Measurements from ENCODE around the gene BAIAP2L1.
A peak's percentile ranks its signal among the peaks of the same experiment; 100 is the strongest.

The BAIAP2L1 gene

GRCh38 chr7:98294798-98295382 lies 106.0 kb downstream of the BAIAP2L1 start:
- DNase-seq (ENCODE audit: low read depth in 2 of 2): no peak

DNA sequence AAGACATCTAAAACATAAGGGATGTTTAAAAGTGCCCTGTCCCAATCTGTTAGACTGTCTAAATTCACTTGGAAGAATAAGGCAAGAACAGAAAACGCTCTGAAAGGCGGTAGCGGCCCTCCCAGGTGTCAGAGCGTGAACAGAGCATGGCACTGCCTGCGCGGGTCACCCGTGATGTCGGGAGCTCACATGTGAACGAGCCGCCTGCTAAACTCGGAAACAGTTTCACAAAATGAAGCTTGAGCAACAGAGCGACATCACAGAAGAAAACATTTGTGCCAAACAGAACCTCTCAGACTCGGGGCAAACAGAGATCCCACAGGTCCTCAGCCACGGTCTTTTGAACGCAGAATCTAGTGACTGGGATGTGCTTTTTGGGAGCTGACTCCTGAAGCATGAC lies 106.6 kb downstream of the BAIAP2L1 start:
- no peak for DNase-seq (ENCODE audit: low read depth in 2 of 2)

DNA sequence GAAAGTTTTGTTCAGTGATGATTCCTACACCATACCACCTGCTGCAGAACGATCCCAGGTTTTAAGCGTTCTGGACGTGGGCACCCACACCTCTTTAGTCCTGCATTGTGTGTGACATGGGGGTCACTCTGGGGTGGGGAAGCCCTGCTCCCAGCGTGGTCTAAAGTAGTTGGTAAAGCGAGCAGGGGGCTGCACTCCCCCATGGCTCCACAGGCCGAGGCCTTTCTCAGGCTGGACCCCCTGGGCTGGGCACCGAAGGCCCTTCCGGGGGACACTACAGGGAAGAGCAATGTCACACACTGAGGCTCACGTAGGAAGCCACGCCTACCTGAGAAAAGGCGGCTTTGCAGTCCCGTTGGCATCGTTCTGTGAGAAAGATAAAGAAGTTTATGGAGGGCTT lies 107.1 kb downstream of the BAIAP2L1 start:
- DNase-seq (ENCODE audit: low read depth in 2 of 2): no peak

- no peak for DNase-seq (ENCODE audit: low read depth in 2 of 2)
Observed at GRCh38 chr7:98293265-98293664, 107.6 kb downstream of the BAIAP2L1 start.

GRCh38 chr7:98291717-98292116 lies 109.2 kb downstream of the BAIAP2L1 start:
- no peak for DNase-seq (ENCODE audit: low read depth in 2 of 2)

- DNase-seq (ENCODE audit: low read depth in 2 of 2): no peak
Observed at GRCh38 chr7:98289333-98289875, 111.5 kb downstream of the BAIAP2L1 start.

DNA sequence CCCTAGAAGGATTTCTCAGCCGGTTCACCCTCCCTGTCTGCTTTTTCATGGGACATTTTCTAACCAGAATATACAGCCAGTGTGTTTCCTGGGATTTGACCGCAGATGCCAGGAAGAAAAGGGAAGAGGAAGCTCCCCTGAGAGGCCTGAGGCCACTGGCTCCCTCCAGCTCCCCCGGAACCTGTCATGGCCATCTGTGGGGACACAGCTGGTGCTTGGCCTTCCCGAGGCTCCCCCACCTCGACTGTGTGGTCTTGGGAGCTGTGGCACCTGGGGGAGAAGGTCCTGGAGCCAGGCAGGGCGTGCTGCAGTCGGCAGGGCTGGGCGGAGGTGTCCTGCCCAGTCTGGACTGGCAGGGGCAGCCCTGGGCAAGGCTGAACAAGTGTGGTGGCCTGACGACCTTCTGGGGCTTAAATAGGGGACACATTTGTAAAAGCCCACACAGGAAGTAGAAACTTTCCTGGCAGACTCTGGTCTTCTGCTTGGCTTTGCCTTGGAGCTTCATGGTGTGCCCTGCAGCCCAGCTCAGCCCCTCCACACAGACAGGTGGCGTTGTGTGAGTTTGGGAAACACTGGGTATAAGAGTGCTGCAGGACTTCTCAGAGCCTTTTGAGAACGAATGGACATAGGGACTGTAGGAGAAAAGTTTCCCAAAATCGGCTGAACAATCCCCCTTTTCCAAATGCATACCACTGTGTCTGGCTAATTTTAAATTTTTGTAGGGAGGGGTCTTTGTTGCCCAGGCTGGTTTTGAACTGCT lies 112.6 kb downstream of the BAIAP2L1 start:
- DNase-seq (ENCODE audit: low read depth in 2 of 2): no peak

DNA sequence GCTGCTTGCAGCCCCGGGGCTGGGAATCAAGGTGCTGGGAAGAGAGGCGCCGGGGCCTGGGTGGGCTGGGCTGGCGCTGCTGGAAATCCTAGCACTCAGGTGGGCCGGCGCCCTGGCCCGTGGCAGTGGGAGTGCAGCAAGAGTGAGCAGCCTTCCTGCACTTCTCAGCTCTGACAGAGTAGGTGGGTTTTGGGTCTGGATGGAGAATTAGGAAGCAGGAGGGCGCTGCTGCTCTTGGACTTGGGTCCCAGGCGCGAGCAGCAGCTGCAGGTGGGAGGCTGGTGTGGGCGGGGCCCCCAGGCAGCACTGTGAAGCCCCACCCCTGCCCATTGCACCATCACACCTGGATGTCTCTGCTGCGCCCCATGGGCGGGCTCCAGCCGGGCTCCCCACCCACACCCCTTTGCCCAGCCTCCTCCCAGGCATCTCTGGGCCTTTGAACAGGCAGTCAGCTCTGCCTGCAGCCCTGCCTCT lies 113.4 kb downstream of the BAIAP2L1 start:
- DNase-seq (ENCODE audit: low read depth in 2 of 2): no peak

DNA sequence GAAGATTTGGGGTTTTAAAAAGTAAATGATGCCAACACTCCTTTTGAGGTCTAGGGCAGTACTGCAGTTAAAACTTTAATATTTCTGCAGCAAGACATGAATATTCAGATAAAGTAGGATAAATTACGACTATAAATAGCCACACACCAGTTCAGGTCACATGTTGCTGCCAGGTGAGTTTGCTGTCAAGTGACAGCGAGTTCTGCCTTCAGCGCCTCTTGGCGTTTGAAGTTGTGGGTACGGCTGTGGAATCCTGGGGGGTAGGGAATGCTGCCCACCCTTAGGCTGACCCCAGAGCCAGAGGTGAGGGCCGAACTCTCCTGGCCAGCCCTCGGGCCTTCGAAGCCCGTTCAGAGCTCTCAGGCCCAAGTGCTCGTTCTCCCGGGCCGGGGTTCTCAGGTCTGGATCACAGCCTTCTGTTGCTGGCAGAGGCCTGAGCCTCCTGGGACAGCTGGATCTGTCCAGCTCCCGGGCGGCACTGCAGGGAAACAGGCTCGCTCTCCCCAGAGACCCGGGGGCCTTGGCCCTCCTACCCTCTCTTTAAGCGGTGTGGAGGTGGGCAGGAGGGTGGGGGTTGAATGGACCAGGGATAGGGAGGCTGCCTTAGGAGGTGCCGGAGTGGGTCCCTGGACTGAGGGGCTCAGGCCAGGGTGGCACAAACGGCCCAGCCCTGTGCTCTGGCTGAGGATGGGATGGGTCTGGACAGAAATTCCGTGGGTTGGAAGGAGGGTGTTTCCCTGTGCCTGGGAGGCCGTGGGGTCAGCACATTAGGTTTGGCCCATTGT lies 114.0 kb downstream of the BAIAP2L1 start:
- DNase-seq (ENCODE audit: low read depth in 2 of 2): no peak

GRCh38 chr7:98286093-98286539 lies 114.8 kb downstream of the BAIAP2L1 start:
- DNase-seq (ENCODE audit: low read depth in 2 of 2): no peak

DNA sequence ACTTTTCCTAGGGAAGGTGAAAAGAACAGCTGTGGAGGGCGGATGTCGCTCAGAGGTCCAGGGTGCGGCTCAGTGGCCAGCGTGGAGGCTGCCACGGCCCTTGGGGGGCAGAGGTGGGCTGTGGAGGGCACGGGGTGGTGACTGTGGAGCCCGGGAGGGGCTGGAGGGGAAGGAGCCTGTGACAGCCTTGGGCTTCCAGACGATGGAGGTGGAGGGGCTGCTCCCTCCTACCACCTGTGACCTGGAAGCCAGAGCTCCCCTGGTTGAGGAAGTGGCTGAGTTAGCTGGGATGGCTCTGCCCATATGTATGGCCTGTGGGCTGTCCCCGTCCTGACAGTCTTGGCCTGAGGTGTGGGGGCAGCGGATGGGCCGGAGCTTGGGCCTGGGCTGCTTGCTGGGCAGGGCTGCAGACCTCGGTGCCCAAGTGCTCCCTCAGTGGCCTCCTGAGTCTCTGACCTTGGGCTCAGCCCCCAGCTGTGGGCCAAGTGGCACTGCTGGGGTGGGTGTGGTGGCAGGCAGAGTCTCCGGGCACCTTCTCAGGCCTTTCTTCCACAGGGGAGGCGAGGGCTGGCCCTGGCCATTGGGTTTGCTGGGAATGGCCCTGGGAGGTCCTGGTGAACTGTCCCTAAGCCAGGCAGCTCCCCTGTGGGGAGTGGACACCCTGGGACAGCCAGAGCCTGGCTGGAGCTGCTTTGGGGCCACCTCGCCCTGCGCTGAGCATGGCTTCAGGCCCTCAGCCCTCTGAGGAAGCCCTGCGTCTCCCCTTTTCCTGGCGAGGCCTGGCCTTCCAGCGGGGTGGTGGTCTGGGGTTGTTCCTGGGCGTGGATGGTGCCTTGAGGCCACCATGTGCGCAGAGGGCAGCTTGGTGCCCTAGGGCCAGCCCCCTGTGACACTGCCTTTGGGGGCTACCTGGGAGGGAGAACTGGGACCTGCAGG lies 115.5 kb downstream of the BAIAP2L1 start:
- DNase-seq (ENCODE audit: low read depth in 2 of 2): no peak

DNA sequence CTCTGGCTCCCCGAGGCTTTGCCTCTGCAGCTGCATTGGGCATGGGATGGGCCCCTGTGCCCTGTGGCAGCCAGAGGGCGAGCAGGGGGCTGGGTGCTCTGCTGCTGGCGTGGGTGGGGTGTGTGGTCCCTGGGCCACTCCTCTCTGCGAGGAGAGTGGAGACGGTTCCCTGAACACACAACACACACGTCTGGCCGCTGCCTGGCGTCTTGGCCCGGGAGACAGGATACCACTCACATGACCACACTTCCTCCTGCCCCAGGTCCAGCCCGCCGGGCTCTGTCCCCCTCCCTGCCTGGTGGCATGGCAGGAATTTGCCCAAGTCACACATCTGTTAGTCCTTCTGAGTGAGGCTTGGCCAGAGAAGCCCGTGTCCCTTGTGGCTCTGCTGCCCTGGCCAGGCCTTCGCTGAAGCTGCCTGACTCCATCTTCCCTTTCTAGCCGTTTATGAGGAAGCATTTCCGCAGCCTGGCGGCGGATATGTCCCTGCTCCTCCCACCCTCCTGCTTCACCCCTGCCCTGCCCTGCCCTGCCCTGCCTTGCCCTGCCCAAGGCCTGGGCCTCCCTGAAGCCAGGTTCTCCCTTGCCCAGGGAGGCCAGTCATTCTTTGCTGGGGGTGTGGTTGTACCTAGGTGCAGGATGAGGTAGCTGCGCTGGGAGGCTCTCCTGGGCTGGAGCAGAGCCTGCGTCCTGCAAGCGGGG lies 116.4 kb downstream of the BAIAP2L1 start:
- no peak for DNase-seq (ENCODE audit: low read depth in 2 of 2)

GRCh38 chr7:98283887-98284222 lies 117.0 kb downstream of the BAIAP2L1 start:
- DNase-seq (ENCODE audit: low read depth in 2 of 2): no peak

DNA sequence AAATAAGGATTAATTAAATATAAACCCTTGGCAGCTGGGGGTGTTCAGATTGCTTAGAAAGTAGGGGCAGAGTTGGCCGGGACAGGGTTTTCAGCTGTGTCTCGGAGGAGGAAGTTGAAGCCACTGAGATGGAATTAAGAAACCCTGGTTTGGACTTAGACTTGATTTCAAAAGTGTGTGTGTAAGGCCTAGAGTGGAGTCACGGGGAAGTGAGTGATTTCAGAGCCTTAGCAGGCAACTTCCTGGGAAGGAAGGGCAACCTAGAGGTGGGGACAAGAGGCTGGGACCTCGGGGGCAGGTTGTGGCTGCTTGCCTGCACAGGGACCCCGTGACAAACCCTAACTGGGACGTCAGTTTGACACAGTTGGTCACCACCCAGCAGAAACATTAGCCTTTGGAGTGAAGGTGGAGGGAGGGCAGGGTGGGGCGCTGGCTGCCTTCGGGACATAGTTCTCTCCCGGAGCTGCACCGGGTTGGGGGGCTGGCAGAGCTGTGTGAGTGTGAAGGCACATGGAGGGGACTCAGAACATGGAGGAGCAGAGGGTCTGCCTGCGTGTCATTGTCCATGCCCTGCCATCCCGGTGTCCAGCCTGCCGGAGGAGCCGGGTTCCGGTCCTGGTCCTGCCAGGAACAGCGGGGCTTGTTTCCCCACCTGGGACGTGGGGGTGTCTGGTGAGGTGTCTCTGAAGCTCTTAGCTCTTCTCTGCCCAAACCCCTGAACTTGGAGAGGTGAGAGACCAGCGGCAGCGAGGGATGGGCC lies 117.6 kb downstream of the BAIAP2L1 start:
- no peak for DNase-seq (ENCODE audit: low read depth in 2 of 2)

DNA sequence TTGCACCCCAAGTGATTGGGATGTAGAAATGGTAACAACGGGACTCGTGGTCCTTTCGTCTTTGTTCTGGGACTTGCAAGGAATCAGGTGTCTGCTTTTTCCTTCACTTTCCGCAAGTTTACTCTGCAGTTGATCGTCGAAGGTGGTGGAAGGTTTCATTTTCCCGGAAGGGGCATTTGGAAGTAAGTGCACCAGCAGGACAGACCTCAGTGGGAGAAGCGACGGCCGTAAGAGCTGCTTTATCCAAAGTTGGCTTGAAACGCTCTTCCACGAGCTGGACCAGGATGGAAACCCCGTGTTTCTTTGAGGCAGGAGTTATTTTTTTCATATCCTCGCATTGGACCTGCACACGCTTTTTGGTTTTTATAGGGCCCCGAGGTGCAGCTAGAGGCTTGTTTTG lies 118.2 kb downstream of the BAIAP2L1 start:
- no peak for DNase-seq (ENCODE audit: low read depth in 2 of 2)

DNA sequence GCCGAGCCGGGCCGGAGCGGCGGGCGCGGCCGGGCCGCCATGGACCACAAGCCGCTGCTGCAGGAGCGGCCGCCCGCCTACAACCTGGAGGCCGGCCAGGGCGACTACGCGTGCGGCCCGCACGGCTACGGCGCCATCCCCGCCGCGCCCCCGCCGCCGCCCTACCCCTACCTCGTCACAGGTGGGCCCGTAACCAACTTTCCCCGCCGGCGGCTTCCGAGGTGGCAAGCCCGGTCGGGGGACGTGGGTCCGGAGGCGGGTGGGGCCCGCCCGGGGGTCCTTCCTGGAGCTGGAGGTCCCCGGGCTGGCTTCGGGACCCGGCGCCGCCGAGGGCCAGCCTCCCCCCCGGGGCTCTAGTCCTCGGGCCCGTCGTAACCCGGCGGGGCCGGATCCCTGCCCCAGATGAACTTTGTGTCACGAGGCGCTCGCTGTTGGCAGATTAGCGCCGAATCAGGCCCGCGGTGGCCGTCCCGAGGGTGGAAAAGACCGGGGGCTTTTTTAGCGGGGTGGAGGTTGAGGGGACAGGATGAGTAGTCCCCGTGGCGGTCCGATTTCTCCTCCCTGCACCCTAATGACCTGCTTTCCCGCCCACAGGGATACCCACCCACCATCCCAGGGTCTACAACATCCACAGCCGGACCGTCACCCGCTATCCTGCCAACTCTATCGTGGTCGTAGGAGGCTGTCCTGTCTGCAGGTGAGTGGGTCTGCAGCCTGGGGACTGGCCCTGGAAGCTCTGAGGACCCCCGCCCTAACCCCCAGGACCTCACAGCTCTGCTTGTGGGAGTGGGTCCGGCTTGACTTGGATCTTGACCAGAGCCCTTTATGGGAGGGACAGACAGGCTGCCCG lies 118.9 kb downstream of the BAIAP2L1 start:
- DNase-seq (ENCODE audit: low read depth in 2 of 2): peak in 1 of 2 donors; percentile 8

DNA sequence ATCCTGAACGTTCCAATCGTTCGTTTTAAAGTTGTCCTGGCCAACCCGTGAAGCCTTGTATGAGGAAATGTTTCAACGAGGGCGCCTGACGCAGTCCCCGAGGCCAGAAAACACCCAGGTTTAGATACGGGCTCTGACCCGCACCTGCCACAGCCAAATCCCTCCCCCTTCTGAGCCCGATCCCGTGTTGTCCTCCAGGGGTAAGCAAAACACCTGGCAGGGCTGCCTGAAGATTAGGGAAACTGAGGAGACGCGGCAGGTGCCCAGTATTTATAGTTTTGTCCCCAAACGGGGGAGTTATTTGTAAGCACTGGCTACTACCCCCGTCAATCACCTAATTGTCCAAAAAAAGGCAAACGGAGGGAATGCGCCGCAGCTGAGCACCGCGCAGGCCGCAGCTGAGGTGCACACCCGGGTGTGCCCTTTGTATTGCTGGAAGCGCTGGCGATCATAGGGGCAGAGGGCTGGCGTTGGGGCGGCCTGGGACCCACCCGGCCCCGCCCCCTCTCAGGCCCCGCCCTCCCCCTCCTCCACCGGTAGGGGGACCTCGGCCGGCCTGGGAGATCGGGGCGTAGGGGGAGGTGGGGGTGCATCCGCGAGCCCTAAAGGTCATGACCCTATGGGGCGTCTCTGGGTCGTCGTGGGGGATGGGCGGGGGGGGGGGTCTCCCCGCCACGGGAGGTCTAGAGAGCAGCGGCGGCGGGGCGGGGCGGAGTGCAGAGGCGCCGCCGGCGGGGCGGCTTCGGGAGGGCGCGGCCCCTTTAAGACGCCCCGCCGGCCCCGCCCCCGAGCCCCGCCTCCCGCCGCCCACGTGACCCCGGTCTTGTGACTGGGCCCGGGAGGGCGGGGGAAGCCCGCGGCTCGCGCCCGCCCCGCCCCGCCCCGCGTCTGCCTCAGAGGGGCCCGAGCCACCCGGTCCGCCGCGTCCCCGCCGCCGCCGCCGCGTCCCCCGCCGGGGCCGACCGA lies 119.8 kb downstream of the BAIAP2L1 start, which contains the start of gene BRI3:
Gene BRI3 (plus strand): TSS at position 896 of the 966 bp plus-strand sequence. CDS start 110 bp downstream, outside the sequence.
- DNase-seq (ENCODE audit: low read depth in 2 of 2): peak; percentile 82 to 90

DNA sequence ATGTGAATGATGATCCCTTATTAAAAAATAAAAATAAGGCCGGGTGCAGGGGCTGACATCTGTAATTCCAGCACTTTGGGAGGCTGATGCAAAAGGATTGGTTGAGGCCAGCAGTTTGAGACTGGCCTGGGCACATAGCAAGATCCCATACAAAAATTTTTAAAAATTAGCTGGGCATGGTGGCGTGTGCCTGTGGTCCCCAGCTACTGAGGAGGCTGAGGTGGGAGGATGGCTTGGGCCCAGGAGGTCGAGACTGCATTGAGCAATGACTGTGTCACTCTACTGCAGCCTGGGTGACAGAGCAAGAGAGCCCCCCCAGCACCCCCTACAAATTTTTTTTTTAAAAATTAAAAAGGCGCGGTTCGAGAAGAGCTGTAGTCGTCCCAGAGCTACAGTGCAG lies 120.6 kb downstream of the BAIAP2L1 start:
- no peak for DNase-seq (ENCODE audit: low read depth in 2 of 2)
